Measurements from ENCODE around the gene ZNF888. TPM values are rescaled to one million over a fixed set of nuclear protein-coding genes. Genes with fewer than 3 reads are reported as not detected.

The ZNF888 gene
- total and polyA plus RNA-seq, 2 experiments from 2014 or later: 2.3 to 8.3 TPM

DNA sequence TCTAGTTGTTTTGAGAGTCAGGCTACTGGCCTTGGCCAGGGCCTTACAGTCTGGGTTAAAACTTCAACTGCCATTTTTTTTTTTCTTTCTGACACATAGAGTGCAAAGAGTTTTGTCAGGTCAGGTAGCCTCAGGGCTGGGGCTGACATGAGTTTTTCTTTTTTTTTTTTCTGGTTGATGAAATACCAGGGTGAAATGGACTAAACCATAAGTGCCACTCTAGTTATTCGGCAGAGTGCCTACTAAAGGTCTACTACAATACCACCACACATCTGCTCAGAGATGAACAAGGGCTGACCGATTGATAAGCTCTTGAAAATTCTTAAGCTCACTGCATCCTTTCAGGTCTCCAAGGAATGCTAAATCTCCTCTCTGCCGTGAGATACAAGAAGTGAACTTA, 21.4 kb downstream of the ZNF888 start:
- ATAC-seq: no peak
- no peaks in the 10 kb centered on the region for H3K27me3 ChIP-seq (ENCODE audit: insufficient read depth)
- no peak overlapping the region for H3K4me3 Mint-ChIP-seq

More for the DNA sequence above, 21.4 kb downstream of the ZNF888 start:
- Histone ChIP-seq H2AFZ (no peak overlapping the region), H3K4me2 (peak overlapping the region; percentile 15; the same call in 1 of the 2 replicates), H3K9me2 (ENCODE audit: insufficient read depth) (no peaks in the 10 kb centered on the region), H3K4me1 (ENCODE audit: insufficient read depth) (peaks cover 27% of the 10 kb centered on the region), H3K36me3 (ENCODE audit: insufficient read depth) (peaks cover 4% of the 10 kb centered on the region; the same call in 1 of the 2 replicates), H3K27ac (ENCODE audit: low read depth) (no peak overlapping the region), H3K4me3 (no peak overlapping the region), H3K79me2 (replicated peaks; ENCODE audit: insufficient read depth) (no peaks in the 10 kb centered on the region; the same call in 1 of the 2 replicates), H4K20me1 (replicated peaks; ENCODE audit: insufficient read depth) (no peaks in the 10 kb centered on the region), H3F3A (replicated peaks; ENCODE audit: low read depth) (no peaks in the 10 kb centered on the region; the same call in 1 of the 2 replicates)
- DNase-seq (ENCODE audit: low spot score): peak; percentile 33
- Mint-ChIP-seq H3K27ac (no peak overlapping the region), H3K27me3 (ENCODE audit: insufficient read depth, low read depth, poor library complexity) (peaks cover 10% of the 10 kb centered on the region), H3K9me3 (peaks cover 2% of the 10 kb centered on the region; the same call in 1 of the 3 replicates), H3K4me1 (peaks cover 17% of the 10 kb centered on the region), H3K36me3 (ENCODE audit: low read depth) (peaks cover 20% of the 10 kb centered on the region)
- no peak for TF ChIP-seq ZNF331 (CRISPR knock-in tag; IDR thresholded peaks at IDR 0.05; ENCODE audit: low read depth)
- TF ChIP-seq STAT1 (IDR thresholded peaks at IDR 0.05; ENCODE audit: unreplicated experiment): no peak
- TF ChIP-seq, protein P1, sequence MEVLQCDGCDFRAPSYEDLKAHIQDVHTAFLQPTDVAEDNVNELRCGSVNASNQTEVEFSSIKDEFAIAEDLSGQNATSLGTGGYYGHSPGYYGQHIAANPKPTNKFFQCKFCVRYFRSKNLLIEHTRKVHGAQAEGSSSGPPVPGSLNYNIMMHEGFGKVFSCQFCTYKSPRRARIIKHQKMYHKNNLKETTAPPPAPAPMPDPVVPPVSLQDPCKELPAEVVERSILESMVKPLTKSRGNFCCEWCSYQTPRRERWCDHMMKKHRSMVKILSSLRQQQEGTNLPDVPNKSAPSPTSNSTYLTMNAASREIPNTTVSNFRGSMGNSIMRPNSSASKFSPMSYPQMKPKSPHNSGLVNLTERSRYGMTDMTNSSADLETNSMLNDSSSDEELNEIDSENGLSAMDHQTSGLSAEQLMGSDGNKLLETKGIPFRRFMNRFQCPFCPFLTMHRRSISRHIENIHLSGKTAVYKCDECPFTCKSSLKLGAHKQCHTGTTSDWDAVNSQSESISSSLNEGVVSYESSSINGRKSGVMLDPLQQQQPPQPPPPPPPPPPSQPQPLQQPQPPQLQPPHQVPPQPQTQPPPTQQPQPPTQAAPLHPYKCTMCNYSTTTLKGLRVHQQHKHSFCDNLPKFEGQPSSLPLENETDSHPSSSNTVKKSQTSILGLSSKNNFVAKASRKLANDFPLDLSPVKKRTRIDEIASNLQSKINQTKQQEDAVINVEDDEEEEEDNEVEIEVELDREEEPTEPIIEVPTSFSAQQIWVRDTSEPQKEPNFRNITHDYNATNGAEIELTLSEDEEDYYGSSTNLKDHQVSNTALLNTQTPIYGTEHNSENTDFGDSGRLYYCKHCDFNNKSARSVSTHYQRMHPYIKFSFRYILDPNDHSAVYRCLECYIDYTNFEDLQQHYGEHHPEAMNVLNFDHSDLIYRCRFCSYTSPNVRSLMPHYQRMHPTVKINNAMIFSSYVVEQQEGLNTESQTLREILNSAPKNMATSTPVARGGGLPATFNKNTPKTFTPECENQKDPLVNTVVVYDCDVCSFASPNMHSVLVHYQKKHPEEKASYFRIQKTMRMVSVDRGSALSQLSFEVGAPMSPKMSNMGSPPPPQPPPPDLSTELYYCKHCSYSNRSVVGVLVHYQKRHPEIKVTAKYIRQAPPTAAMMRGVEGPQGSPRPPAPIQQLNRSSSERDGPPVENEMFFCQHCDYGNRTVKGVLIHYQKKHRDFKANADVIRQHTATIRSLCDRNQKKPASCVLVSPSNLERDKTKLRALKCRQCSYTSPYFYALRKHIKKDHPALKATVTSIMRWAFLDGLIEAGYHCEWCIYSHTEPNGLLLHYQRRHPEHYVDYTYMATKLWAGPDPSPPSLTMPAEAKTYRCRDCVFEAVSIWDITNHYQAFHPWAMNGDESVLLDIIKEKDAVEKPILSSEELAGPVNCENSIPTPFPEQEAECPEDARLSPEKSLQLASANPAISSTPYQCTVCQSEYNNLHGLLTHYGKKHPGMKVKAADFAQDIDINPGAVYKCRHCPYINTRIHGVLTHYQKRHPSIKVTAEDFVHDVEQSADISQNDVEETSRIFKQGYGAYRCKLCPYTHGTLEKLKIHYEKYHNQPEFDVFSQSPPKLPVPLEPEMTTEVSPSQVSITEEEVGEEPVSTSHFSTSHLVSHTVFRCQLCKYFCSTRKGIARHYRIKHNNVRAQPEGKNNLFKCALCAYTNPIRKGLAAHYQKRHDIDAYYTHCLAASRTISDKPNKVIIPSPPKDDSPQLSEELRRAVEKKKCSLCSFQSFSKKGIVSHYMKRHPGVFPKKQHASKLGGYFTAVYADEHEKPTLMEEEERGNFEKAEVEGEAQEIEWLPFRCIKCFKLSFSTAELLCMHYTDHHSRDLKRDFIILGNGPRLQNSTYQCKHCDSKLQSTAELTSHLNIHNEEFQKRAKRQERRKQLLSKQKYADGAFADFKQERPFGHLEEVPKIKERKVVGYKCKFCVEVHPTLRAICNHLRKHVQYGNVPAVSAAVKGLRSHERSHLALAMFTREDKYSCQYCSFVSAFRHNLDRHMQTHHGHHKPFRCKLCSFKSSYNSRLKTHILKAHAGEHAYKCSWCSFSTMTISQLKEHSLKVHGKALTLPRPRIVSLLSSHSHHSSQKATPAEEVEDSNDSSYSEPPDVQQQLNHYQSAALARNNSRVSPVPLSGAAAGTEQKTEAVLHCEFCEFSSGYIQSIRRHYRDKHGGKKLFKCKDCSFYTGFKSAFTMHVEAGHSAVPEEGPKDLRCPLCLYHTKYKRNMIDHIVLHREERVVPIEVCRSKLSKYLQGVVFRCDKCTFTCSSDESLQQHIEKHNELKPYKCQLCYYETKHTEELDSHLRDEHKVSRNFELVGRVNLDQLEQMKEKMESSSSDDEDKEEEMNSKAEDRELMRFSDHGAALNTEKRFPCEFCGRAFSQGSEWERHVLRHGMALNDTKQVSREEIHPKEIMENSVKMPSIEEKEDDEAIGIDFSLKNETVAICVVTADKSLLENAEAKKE (CRISPR knock-in tag; IDR thresholded peaks at IDR 0.05): no peak
- no peak for TF ChIP-seq NANOG (IDR thresholded peaks at IDR 0.05; ENCODE audit: borderline replicate concordance)
- TF ChIP-seq, protein P2, sequence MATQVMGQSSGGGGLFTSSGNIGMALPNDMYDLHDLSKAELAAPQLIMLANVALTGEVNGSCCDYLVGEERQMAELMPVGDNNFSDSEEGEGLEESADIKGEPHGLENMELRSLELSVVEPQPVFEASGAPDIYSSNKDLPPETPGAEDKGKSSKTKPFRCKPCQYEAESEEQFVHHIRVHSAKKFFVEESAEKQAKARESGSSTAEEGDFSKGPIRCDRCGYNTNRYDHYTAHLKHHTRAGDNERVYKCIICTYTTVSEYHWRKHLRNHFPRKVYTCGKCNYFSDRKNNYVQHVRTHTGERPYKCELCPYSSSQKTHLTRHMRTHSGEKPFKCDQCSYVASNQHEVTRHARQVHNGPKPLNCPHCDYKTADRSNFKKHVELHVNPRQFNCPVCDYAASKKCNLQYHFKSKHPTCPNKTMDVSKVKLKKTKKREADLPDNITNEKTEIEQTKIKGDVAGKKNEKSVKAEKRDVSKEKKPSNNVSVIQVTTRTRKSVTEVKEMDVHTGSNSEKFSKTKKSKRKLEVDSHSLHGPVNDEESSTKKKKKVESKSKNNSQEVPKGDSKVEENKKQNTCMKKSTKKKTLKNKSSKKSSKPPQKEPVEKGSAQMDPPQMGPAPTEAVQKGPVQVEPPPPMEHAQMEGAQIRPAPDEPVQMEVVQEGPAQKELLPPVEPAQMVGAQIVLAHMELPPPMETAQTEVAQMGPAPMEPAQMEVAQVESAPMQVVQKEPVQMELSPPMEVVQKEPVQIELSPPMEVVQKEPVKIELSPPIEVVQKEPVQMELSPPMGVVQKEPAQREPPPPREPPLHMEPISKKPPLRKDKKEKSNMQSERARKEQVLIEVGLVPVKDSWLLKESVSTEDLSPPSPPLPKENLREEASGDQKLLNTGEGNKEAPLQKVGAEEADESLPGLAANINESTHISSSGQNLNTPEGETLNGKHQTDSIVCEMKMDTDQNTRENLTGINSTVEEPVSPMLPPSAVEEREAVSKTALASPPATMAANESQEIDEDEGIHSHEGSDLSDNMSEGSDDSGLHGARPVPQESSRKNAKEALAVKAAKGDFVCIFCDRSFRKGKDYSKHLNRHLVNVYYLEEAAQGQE (IDR thresholded peaks at IDR 0.05; ENCODE audit: unreplicated experiment): no peak
- no peak for TF ChIP-seq EZH2phosphoT487 (IDR thresholded peaks at IDR 0.05; ENCODE audit: unreplicated experiment)
- no peak for TF ChIP-seq POLR2AphosphoS5 (IDR thresholded peaks at IDR 0.05; ENCODE audit: low read depth)
- TF ChIP-seq CTCF (conservative IDR thresholded peaks at IDR 0.05; ENCODE audit: low read depth in 2 of 2): no peak
- no peak for TF ChIP-seq ZNF114 (CRISPR knock-in tag; IDR thresholded peaks at IDR 0.05)
- no peak for TF ChIP-seq JUNB (IDR thresholded peaks at IDR 0.05; ENCODE audit: unreplicated experiment)
- TF ChIP-seq, protein P3, sequence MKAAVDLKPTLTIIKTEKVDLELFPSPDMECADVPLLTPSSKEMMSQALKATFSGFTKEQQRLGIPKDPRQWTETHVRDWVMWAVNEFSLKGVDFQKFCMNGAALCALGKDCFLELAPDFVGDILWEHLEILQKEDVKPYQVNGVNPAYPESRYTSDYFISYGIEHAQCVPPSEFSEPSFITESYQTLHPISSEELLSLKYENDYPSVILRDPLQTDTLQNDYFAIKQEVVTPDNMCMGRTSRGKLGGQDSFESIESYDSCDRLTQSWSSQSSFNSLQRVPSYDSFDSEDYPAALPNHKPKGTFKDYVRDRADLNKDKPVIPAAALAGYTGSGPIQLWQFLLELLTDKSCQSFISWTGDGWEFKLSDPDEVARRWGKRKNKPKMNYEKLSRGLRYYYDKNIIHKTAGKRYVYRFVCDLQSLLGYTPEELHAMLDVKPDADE (IDR thresholded peaks at IDR 0.05): no peak
- no peak for TF ChIP-seq CREB1 (CRISPR knock-in tag; IDR thresholded peaks at IDR 0.05; ENCODE audit: low read depth)
- TF ChIP-seq EZH2 (IDR thresholded peaks at IDR 0.05; ENCODE audit: low read depth, unreplicated experiment): no peak

Data from GM23338 (cell line).